ENCODE data around the gene SPAG16.

DNA sequence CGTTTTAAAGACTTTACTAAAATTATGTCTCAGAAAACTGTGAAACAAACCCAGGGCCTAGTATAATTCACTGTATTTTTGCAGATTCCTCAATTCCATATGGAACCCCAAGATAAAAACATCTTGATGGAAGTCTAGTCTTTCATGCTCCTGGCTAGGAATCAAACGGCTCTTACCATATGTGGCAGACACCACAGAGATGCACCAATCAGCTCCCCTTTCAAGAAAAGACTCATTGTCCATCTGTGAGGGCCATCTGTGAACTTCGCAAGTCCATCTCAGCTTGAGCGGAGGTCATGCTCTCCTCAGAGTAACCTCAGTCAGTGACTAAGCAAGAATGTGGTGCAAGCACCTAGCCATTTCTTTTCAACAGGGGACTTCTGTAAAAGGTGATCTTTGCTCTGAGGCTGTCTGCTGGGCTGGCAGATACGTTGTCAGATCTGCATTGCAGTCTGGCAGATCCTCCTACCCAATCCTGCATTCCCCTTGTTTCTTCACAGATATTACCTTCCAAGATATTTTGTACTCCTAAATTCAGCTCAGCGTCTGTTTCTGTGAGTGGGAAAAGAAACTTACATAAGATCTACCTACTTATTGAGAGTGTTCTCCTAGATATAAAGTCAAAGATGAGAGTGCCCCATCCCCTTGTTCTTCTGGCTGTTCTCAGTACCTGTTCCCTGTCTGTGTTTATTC lies 419.3 kb downstream of the SPAG16 start:
- TF ChIP-seq, protein P1, sequence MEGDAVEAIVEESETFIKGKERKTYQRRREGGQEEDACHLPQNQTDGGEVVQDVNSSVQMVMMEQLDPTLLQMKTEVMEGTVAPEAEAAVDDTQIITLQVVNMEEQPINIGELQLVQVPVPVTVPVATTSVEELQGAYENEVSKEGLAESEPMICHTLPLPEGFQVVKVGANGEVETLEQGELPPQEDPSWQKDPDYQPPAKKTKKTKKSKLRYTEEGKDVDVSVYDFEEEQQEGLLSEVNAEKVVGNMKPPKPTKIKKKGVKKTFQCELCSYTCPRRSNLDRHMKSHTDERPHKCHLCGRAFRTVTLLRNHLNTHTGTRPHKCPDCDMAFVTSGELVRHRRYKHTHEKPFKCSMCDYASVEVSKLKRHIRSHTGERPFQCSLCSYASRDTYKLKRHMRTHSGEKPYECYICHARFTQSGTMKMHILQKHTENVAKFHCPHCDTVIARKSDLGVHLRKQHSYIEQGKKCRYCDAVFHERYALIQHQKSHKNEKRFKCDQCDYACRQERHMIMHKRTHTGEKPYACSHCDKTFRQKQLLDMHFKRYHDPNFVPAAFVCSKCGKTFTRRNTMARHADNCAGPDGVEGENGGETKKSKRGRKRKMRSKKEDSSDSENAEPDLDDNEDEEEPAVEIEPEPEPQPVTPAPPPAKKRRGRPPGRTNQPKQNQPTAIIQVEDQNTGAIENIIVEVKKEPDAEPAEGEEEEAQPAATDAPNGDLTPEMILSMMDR (IDR thresholded peaks at IDR 0.05), result no peak
- TF ChIP-seq ZFX (IDR thresholded peaks at IDR 0.05; ENCODE audit: borderline replicate concordance), result no peak

All from 22Rv1 (cell line).